GOT3 (cell line): ENCODE data around the gene CAB39L.

Source experiments
- DNase-seq: peaks from one replicate; lab custom pipeline; 2025; ENCODE audit warnings: mixed read lengths; lab: John Stamatoyannopoulos, UW

Gene CAB39L

GRCh38 chr13:49441846-49442245 lies 2.0 kb downstream of the CAB39L start:
- no peak for DNase-seq

GRCh38 chr13:49441312-49441711 lies 2.6 kb downstream of the CAB39L start:
- no peak for DNase-seq

GRCh38 chr13:49439609-49440008 lies 4.3 kb downstream of the CAB39L start:
- DNase-seq: no peak

GRCh38 chr13:49437705-49438104 lies 6.2 kb downstream of the CAB39L start:
- DNase-seq: no peak

DNA sequence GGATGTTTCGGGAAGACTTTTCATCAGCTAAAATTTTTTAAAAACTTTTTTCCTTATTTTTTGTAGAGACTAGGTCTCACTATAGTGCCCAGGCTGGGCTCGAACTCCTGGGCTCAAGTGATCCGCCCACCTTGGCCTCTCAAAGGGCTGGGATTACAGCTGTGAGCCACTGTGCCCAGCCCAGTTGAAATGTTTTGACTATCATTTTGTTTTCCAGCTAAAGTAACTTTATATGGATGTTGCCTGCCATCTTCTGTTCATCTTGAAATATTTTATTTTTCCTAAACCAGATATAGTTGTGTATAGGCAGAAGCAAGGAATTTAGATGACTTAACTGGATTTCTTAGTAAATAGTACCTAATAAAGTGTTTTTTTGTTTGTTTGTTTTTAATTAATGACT lies 7.0 kb downstream of the CAB39L start:
- DNase-seq: no peak

DNA sequence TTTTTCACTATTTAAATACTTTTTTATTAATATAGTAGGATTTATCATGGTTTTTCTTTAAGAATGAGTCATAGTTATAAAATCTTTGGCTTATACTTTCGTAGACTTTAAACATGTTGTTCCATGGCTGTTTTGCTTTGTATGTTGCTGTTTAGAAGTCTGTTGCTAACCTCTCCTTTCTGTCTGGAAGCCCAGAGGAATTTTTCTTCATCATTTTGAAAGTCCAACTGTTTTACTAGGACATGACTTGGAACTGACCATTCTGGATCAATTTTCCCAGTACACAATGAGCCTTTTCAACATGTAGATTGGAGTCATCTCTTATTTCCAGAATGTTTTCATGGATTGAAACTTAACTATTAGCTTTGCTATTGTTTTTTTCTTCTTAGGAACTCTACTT lies 7.9 kb downstream of the CAB39L start:
- DNase-seq: no peak

GRCh38 chr13:49429121-49429520 lies 14.7 kb downstream of the CAB39L start:
- DNase-seq: no peak

DNA sequence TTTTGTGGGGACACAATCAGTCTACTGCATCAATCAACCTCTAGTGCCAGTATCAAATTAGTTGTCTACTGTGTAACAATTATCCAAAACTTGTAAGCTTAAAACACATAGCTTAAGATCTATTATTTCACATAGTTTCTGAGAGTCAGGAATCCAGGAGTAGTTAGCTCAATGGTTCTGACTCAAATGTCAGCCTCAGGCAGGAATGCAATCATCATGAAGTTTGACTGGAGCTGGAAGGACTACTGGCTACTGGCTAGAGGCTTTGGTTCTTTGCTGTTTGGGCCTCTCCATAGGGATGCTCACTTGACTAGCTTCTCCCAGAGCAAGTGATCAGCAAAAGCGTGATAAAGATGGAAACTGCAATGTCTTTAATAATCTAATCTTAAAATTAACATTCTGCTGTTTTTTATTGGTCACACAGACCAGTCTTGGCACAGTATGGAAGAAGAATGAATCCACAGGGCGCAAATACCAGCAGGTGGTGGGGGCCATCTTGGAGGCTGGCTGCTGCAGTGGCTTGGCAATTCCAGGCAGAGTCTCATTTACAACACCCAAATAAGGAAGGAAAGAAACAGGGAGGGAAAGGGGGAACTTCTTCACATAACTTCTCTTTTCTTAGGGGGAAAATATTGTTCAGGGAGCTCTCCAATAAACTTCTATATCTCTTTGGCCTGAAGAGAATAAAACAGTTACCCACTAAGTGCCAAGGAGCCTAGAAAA lies 15.7 kb downstream of the CAB39L start:
- DNase-seq: no peak

DNA sequence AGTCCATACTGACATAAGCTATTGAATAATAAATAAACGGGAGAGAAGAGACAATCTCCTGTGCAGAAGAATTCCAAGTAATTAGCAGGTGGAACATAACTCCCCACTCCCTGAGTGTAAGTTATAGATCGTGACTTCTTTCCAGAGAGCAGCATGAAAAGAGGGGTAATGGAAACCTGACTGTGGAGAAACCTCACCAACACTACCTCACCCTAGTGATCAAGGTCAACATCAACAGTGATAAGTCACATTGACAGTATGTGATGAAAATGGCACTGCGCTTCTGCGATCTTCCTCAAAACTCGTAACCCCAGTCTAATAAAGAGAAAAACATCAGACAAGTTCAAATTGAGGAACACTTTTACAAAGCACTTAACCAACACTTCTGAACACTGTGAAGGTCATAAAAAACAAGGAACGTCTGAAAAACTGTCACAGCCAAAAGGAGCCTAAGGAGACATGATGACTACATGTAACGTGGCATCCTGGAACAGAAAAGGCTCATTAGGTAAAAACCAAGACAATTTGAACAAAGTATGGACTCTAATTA lies 19.8 kb downstream of the CAB39L start:
- DNase-seq: no peak

DNA sequence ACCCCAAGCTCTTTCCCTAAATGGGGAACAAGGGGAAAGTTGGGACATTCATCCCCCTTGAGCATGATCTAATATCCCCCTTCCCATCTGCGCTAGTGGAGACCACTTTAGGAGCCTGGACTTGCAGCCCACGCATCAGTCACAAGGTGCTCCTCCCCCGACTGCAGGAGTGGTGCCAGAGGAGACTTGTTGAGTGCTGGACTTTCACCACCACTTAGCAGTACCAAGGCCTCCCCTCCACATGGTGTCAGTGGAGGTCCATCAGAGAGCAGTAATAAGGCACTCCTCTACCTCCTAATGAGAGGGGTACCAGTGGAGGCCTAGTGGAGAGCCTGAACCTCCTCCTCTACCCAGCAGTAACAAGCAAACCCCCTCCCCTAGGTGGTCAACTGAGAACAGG lies 22.5 kb downstream of the CAB39L start:
- DNase-seq: no peak

GRCh38 chr13:49419276-49419675 lies 24.6 kb downstream of the CAB39L start:
- DNase-seq: no peak

DNA sequence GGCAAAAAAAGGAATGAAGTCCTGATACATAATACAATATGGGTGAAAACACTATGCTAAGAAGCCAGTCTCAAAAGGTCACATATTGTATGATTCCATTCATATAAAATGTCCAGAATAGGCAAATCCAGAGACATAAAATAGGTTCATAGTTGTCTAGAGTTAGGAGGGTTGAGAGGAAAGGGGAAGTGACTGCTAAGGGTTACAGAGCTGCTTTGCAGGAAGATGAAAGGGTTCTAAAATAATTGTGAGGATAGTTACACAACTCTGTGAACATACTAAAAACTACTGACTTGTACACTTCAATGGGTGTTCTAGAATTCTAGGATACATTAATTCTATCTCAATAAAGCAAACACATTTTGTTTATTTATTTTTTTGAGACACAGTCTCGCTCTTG lies 25.7 kb downstream of the CAB39L start:
- no peak for DNase-seq

DNA sequence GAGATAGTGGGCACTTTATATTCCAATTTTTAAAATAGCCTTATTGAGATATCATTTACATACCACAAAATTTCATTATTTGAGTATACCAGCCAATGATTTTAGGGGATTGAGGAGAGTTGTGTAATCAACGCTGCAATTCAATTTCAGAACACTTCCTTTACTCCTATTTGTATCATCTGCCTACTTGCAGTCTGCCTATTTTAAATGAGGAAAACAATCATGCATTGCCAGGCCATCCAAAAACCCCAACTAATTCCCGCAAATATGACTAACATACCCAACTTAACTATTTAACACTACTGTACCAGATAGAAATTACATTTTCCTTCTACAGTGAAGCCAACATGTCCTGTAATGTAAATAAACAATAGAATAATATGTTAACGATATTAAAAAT lies 26.7 kb downstream of the CAB39L start:
- no peak for DNase-seq

DNA sequence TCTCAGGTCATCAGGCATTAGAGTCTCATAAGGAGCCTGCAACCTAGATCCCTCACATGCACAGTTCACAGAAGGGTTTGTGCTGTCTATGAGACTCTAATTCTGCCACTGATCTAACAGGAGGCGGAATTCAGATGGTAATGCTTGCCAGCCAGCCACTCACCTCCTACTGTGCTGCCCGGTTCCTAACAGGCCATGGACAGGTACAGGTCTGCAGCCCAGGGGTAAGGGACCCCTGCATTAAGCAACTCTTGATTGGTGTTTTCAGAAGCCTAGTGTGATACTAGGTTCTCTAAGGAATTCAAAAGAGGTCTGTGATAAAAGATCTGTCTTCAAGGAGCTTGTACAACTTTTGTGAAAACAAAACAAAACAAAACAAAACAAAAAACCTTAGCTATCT lies 31.1 kb downstream of the CAB39L start:
- no peak for DNase-seq

DNA sequence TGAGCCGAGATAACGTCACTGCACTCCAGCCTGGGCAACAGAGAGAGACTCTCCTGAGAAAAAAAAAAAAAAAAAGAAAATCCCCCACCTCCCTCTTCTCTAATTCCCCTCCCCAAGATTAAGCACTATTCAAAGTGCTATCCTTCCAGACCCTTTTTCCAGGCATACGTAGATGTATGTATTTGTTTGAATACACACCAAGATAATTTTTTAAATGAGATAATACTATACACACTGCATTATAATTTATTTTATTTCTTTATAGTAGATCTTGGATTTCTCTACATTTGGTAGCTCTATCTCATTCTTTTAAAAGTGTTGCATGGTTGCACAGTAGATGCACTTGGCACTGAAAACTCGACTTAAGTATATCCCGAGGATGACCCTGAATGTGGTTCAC lies 32.5 kb downstream of the CAB39L start:
- no peak for DNase-seq

GRCh38 chr13:49410477-49410876 lies 33.4 kb downstream of the CAB39L start:
- no peak for DNase-seq

DNA sequence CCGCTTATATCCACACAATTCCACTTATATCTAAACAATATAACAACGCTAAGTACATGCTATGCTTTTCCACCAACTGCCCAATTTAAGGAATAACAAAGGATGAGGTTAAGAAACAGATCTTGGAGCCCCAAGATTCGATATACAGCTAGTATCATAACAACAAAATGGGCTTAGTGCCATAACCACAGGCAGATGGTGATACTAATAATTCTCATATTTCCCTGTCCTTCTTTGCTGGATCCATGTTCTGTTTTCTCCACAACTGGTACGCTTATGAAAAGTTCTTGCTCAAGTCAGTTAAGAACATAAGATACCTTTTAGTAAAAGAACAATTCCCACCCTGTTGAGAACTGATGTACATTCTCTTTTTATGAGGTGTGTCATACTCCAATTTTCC lies 33.9 kb downstream of the CAB39L start:
- DNase-seq: no peak

DNA sequence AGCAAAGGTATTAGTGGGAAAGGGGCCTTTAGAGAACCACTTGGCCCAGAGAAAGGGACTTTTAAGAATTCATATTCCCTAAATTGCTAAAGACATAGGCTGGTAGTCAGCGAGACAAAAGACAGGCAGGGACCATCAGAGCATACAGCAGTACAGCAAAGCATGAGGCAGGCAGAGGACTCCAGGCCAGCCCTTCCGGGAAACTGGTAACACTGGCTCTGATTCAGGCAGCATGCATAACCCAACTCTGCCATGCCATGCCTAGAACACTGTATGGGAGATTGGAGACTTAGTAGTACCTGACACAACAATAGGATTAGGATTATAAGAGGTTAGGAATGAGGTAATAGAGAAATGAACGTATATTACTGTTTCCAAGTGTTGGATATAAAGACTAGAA lies 34.9 kb downstream of the CAB39L start:
- DNase-seq: no peak

- DNase-seq: no peak
Observed at GRCh38 chr13:49407936-49408335, 35.9 kb downstream of the CAB39L start.

DNA sequence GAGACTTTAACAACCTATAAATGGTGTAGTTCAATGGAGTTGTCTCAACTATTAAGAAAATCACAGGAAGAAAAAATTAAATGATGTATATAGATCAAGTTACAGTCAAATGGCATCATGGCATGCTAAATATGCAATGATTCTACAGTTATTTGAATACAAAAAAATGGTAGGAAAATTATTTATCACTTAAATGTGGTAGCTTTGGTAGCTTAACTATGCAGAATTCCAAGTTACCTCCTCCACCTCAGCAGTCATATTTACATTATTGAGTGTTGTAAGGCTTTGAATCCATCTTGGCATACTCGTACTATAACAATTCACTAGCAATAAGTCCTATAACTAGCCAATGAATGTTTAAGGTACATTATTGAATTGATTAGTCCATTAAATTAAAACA lies 36.8 kb downstream of the CAB39L start:
- no peak for DNase-seq

- DNase-seq: no peak
Observed at GRCh38 chr13:49404703-49405020, 39.2 kb downstream of the CAB39L start.

GRCh38 chr13:49403996-49404702 lies 39.7 kb downstream of the CAB39L start:
- DNase-seq: no peak

DNA sequence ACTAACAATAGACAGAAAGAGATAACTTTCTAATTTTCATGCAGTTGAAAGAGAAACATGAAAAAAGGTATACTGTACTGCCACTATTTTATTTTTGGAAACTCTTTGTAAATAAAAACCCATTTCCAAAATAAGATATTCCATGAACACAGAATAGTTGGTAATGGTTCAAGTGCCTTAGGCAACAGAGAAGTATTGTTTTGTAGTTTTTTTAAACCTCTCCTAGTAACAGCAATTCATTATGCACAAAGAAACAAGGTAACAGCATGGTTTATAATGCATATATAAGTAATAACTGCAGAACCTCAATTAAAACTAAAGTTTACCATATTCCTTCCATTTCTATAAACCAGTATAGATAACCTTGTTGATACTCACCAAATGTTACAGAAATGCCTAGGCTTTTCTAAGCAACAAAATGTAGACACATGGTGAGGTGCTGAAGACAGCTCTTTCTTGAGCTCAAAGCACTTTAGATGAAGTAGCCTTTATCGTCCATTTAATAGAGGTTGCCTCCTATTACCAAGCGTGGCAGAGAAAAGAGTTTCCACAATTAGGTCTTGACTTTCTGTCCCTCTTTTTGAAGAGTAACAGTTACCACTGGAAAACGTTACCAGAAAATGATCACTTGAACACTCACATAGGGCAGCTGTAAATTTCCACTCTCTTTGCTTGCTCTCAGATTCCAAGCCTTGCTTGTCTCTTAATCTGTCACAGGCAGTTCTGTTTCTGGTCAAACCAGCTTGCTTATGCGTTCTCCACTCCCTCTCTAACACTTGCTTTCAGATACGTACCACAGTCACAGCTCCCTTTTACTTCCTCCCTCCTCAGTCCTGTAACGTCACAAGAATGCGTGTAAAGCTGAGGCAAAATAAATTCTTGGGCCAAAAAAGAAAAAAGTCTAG lies 42.9 kb downstream of the CAB39L start:
- no peak for DNase-seq
